ENCODE measurements around the gene LMF1. TPM values are rescaled to one million over a fixed set of nuclear protein-coding genes. Genes with fewer than 3 reads are reported as not detected.

Gene LMF1
- total and polyA plus RNA-seq, 2 donors from 2014 or later: 15.4 to 28.6 TPM

- Histone ChIP-seq H3K9ac (ENCODE audit: low read length in 3 of 3) (no peak overlapping the region), H3K4me3 (ENCODE audit: low read length in 3 of 3) (no peak overlapping the region), H3K36me3 (ENCODE audit: control insufficient read depth in 2 of 3, insufficient read depth in 3 of 3, low read length in 3 of 3) (no peaks in the 10 kb centered on the region), H3K27ac (ENCODE audit: low read depth in 2 of 2, low read length in 2 of 2) (no peak overlapping the region), H3K27me3 (ENCODE audit: control insufficient read depth, insufficient read depth, low read length) (no peaks in the 10 kb centered on the region), H3K4me1 (ENCODE audit: control insufficient read depth in 2 of 3, insufficient read depth in 2 of 3, low read depth in 1 of 3, low read length in 3 of 3) (no peaks in the 10 kb centered on the region), H3K9me3 (ENCODE audit: control insufficient read depth in 2 of 3, insufficient read depth in 1 of 3, low read length in 3 of 3) (peaks cover 0 to 4% (median 0%) of the 10 kb centered on the region in 3 donors)
- DNase-seq (peak in 1 of 5 donors; percentile 76), FAIRE-seq (no peak)
- intact Hi-C loops (cut with DNase I): no loop called here
- TF ChIP-seq CTCF (IDR thresholded peaks at IDR 0.05; ENCODE audit: borderline replicate concordance, extremely low read depth, insufficient read depth): no peak
These were observed 118.9 kb downstream of the LMF1 start for GRCh38 chr16:851871-852270.

GRCh38 chr16:851209-851810 is 119.5 kb downstream of the LMF1 start:
- Histone ChIP-seq H3K4me3 (ENCODE audit: low read length in 3 of 3) (no peak overlapping the region), H3K36me3 (ENCODE audit: control insufficient read depth in 2 of 3, insufficient read depth in 3 of 3, low read length in 3 of 3) (no peaks in the 10 kb centered on the region), H3K9me3 (ENCODE audit: control insufficient read depth in 2 of 3, insufficient read depth in 1 of 3, low read length in 3 of 3) (peaks cover 0 to 4% (median 0%) of the 10 kb centered on the region in 3 donors), H3K4me1 (ENCODE audit: control insufficient read depth in 2 of 3, insufficient read depth in 2 of 3, low read depth in 1 of 3, low read length in 3 of 3) (no peaks in the 10 kb centered on the region), H3K9ac (ENCODE audit: low read length in 3 of 3) (no peak overlapping the region), H3K27ac (ENCODE audit: low read depth in 2 of 2, low read length in 2 of 2) (no peak overlapping the region), H3K27me3 (ENCODE audit: control insufficient read depth, insufficient read depth, low read length) (no peaks in the 10 kb centered on the region)
- TF ChIP-seq CTCF (IDR thresholded peaks at IDR 0.05; ENCODE audit: borderline replicate concordance, extremely low read depth, insufficient read depth): no peak
- intact Hi-C loops (cut with DNase I): no loop called here
- DNase-seq (peak in 1 of 5 donors; percentile 60), FAIRE-seq (no peak)

GRCh38 chr16:850668-851067 is 120.1 kb downstream of the LMF1 start:
- H3K36me3 ChIP-seq (ENCODE audit: control insufficient read depth in 2 of 3, insufficient read depth in 3 of 3, low read length in 3 of 3): no peaks in the 10 kb centered on the region
- H3K9me3 ChIP-seq (ENCODE audit: control insufficient read depth in 2 of 3, insufficient read depth in 1 of 3, low read length in 3 of 3): peaks cover 0 to 4% (median 0%) of the 10 kb centered on the region in 3 donors
- no peak for TF ChIP-seq CTCF (IDR thresholded peaks at IDR 0.05; ENCODE audit: borderline replicate concordance, extremely low read depth, insufficient read depth)
- H3K27me3 ChIP-seq (ENCODE audit: control insufficient read depth, insufficient read depth, low read length): no peaks in the 10 kb centered on the region
- DNase-seq: peak in 1 of 5 donors; percentile 33
- no peak overlapping the region for H3K9ac ChIP-seq (ENCODE audit: low read length in 3 of 3)
- FAIRE-seq: no peak
- no peak overlapping the region for H3K4me3 ChIP-seq (ENCODE audit: low read length in 3 of 3)
- no peak overlapping the region for H3K27ac ChIP-seq (ENCODE audit: low read depth in 2 of 2, low read length in 2 of 2)
- intact Hi-C loops (cut with DNase I): no loop called here
- H3K4me1 ChIP-seq (ENCODE audit: control insufficient read depth in 2 of 3, insufficient read depth in 2 of 3, low read depth in 1 of 3, low read length in 3 of 3): no peaks in the 10 kb centered on the region

All from kidney (tissue), 14 donors.